Stimulated activated CD8-positive, alpha-beta memory T cell treated with anti-CD3 and anti-CD28 coated beads, Interleukin-12 subunit alpha, Interleukin-12 subunit beta, amount 100 ng/mL, for 4 hours (primary cell): ENCODE results near the gene SERPINB10.

Experiments
- DNase-seq: peaks from one replicate; pipeline ENCODE4 v3.0.0-alpha.2; 2020; ENCODE audit warnings: low read depth

The SERPINB10 gene, protein sequence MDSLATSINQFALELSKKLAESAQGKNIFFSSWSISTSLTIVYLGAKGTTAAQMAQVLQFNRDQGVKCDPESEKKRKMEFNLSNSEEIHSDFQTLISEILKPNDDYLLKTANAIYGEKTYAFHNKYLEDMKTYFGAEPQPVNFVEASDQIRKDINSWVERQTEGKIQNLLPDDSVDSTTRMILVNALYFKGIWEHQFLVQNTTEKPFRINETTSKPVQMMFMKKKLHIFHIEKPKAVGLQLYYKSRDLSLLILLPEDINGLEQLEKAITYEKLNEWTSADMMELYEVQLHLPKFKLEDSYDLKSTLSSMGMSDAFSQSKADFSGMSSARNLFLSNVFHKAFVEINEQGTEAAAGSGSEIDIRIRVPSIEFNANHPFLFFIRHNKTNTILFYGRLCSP

DNA sequence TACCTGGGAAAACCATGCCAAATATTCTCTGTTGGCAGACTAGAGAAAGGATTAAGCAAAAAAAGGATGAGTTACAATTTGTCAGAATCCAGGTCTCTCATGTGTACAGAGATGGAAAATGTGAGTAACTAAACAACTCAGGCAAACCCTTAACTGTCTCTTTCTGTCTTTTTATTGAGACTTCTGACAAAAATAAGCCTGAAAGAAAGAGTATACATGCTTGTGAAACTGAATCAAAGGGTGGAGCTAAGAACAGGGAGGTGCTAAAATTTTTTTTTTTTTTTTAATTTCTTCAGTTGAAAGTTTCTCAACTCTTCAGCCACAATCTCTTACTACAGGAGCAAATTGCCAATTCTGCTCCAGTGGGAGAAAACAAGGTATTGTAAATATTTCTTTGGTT lies at the start of gene SERPINB10:
Gene SERPINB10, plus strand, starts transcription at position 295 of the 400 bp plus-strand sequence. CDS start 7,553 bp downstream, outside the sequence.
- no peak for DNase-seq

DNA sequence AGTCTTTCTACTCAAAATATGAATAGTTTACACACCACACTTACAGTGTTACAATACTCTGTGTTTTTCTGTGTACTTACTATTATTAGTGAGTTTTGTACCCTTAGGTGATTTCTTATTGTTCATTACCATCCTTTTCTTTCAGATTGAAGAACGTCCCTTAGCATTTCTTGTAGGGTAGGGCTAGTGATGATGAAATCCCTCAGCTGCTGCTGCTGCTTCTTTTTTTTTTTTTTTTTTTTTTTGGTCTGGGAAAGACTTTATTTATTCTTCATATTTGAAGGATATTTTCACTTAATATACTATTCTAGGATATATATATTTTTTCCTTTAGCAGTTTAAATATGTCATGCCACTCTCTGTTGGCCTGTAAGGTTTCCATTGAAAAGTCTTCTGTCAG lies 49.3 kb upstream of the SERPINB10 start:
- no peak for DNase-seq

DNA sequence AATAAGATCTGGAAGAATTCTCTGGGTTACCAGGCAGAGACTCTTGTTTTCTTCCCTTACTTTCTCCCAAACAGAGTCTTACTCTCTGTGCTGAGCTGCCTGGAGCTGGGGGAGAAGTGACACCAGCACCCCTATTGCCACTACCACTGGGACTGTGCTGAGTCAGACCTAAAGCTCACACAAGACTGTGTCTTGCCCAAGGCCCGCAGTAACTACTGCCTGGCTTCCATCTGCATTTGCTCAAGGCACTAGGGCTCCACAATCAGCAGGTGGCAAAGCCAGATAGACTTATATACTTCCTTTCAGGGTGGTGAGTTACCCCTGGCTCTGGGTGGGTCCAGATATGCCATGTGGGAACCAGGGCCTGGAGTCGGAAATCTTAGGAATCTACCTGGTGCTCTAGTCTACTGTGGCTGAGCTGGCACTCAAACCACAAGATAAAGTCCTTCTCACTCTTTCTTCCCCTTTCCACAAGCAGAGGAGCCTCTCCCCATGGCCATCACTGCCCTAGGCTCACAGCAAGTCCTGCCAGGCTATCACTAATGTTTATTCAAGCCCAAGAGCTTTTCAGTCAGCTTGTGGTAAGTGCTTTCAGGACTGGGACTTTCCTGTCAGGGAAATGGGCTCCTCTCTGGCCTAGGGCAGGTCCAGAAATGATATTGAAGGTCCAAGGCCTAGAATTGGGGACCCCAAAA lies 47.8 kb upstream of the SERPINB10 start:
- no peak for DNase-seq

DNA sequence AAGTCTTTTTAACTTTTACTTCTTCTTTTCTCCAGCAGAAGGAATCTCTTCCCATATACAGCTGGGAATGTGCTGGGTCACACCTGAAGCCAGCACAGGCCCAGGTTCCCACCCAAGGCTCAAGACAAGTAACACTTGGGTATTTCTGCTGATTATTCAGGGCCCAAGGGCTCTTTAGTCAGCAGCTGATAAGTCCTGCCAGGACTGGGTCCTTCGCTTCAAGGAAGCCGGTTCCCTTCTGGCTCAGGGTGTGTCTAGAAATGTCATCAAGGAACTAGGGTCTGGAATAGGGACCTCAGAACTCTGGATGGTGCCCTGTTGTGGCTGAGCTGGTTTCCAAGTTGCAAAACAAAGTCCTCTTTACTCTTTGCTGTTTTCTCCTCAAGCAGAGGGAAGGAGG lies 47.2 kb upstream of the SERPINB10 start:
- no peak for DNase-seq

DNA sequence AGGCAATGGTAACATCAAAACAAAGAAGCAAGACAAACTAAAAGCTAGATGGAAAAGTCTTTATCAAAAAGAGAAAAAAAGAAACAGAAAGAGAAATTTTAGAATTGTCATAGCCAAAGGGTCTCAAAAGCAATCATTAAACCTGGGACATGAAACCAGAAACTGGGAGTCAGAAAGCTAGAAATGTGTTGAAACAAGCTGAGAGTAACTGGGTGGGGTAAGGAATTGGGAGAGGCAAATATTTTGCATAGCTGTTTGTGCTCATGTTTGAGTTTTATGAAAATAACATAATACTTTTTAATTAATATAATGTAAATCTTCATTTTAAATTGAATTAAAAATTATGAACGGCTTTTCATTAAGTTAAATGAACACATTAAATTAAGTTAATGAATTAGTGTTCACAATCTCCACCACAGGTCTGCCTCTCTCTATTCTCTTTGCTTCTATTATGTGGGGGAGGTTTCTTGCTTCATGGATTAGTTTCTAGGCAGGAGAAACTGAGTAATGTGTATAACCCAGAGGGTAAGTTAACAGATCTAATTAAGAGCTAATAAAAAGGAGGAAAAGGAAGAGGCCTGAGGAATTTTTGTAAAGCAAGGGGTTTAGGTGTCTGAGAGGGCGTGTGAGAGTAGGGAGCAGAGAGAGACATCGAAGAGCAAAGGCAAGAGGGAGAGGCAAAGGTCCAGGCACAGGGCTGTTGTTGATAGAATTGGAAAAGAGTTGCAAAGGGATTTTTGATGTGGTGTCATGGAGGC lies 40.2 kb upstream of the SERPINB10 start:
- no peak for DNase-seq

DNA sequence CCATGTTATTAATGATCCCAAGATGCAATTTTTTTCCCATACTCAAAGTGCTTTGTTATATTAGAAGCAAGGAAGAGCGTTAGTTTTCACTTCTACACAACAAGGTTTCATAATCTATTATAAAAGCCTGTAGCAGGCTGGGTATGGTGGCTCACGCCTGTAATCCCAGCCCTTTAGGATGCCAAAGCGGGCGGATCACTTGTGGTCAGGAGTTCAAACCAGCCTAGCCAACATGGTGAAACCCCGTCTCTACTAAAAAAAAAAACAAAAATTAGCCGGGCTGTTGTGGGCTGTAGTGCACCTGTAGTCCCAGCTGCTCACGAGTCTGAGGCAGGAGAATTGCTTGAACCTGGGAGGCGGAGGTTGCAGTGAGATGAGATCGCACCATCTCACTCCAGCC lies 39.2 kb upstream of the SERPINB10 start:
- DNase-seq = no peak

DNA sequence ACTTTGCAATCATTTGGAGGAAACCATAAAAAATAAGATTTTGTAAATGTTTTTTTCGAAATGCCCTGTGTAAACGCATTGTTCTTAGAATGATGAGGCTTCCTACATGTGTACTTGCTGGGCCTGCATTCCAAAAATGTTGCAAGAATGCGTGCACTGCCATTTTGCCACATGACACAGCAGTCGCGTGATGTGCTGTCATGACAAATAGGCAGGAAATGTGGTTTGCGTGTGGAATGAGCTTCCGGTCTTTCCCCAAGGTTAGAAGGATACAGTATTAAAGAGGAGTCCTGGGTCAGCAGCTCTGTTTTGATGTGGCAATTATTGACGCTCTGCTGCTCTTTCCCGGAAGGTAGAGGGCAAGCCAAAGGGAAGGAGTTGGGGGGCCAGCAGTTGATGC lies 38.4 kb upstream of the SERPINB10 start:
- DNase-seq = no peak

DNA sequence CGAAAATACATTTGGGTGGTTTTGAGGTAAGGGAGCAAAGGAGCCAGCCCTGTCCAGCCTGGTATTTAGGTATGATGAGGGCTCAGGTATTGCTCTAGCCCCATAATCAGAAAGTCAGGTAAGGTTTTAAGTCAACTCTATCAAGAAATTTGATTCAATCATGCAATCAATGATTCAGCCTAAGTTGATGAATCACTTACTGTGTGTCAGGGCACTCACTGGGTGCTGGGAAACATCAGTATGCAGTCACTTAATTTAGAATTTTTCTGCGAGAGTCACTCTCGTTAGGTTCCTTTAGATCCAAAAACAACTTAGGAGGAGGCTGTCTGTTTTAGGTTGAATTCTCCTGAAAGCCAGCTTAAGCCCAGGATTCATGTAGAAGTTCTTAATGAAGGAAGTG lies 37.9 kb upstream of the SERPINB10 start:
- no peak for DNase-seq

DNA sequence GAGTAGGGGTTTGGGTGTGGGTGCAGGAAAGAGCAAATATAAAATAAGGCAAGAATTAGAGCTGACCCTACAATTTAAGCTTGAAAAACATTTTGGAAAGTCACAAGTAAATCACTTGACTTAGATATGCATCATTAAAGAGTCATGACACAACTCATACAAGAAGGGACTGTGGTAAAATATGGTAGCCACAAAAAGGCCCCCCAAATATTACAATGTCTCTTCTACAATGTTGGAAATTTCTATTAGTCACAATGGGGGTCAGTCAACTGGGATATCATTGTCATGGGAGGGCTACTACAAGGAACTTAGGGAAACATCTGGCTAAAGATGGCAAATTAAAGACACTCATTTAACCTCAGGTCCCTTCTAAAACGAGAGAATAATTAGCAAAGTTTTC lies 35.9 kb upstream of the SERPINB10 start:
- no peak for DNase-seq

DNA sequence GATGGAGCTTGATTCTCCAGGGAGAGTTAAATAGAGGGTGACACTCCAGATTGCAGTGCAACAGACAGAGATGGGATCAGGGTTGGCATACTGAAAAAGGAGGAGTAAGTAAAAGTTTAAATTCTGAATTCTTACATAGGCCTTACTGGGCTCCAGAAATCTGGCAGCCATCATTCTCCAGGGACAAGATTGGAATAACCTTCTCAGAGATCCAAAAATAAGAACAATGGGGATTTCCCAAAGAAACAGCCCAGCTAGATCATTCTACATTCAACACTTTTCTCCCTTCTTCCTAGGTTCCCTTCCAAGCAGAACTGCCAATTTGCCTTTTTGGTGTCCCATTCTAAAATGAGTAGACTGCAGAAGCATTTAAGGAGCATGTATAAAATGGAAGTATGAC lies 35.2 kb upstream of the SERPINB10 start:
- no peak for DNase-seq

DNA sequence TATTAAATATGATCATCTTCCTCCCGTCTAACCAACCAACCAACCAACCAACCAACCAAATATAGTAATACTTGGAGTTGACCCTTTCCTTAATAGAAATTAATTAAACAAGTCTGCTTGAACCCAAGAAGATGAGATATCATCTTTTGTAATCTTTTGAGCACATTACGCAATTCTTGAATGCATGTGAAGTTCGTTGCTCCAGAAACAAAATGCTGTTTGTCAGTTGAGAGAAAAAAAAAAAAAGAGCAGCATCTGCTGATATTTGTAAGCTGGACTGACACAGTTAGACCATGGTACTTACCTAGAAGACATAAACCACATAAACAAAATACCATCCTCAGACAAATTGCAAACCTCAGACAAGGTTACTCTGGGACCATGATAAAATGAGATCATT lies 29.4 kb upstream of the SERPINB10 start:
- DNase-seq = no peak

DNA sequence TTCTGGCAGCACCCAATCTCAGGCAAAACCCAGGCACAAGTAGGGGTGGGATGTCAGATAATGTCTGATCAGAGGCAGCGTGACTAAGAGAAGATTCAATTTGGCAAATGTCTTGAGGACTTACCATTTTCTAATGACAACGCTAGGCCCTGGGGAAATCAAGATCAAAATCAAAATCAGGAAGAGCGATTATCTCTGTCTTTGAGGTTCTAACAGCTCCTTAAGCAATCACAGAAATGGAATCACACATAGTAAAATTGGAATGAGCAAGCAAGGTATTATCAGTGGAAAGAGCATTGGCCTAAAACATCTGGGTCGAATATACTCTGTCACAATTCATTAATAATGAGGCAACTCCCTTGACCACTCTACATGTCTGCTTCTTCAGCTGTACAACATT lies 28.8 kb upstream of the SERPINB10 start:
- DNase-seq = no peak

DNA sequence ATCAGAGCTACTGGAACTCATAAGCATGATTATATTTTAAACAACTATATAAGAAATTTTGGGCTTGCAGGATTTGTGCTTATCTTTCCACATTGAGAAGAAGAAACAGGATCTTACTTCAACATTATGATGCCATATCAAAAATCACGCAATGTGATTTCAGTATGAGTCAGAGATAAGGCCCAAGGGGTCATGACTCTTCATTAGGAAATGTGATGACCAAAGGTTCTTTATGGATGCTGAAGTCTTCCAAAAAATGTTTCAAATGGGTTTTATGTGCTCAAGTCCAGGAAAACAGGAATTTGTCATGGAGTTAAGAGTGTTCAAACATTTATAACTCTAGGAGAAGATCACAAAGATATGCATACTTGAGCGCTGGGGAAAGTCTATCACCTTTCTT lies 28.0 kb upstream of the SERPINB10 start:
- DNase-seq = no peak

DNA sequence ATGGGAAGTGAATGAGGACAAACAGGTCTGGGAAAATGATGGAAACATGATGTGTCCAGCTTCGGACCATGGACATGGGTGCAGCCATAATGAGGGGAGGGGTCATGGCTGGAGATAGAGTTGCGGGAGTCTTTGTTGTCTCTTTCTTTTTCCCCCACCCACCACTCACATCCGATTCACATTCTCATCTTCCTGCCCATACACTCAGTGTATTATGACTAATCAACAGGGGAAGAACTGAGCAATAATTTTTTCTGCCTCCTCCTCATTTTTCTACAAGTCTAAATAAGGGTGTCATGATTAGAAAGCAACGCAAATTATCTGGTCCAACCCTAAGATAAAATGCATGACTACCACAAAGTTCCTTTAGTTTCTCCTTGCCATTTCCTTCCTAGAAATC lies 25.9 kb upstream of the SERPINB10 start:
- DNase-seq = no peak

DNA sequence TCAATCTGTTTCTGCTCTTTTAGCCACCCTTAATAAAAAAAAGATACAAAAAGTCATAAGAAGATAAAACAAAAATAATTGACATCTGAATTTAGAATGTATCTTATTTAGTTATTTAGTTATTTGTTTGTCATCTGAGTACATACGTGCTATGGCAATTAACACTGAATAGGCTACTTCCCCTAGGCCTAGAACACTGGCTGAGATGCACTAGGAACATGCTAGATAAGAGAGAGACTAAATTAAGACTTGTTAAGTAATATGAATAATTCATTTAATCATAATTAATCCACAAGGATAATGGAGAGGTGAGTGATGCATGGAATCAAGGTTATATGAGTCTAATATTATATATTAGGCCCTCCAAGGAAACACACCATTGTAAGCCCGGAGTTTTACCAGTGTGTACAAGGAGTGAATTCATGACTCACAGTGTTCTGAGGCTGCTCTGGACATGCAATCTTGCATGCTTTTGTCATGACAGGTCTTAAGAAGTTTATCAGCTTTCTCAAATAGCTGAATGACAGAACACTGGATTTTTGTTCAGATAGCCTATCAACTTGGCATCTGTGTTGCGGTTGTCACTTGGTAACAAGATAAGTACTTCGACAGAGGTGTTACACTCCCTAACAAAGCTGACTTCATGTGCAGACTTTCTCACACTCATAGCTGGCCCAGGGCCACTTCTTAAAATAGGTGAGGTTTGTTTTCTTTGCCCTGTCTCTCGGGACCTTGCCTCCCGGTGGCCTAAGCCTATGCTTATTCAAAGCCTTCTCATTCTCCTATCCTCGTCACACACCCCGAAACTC lies 25.2 kb upstream of the SERPINB10 start:
- DNase-seq = no peak

DNA sequence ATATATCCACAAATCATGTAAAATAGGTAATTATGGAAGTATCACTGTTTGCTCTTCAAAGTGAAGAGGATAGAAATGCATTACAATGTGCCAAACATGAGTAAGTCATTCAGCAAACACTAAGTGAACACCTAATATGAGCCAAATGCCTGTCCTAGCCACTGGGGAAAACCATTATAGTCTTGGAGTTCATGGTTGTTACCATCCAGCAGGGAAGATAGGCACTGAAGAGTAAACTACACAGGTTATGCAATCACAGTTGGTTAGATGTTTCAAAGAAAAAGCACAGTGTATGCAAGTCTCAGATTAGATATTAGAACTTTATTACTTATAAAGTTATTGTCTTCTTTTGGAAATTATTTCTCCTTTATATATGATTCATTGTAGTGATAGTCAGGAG lies 24.1 kb upstream of the SERPINB10 start:
- no peak for DNase-seq

DNA sequence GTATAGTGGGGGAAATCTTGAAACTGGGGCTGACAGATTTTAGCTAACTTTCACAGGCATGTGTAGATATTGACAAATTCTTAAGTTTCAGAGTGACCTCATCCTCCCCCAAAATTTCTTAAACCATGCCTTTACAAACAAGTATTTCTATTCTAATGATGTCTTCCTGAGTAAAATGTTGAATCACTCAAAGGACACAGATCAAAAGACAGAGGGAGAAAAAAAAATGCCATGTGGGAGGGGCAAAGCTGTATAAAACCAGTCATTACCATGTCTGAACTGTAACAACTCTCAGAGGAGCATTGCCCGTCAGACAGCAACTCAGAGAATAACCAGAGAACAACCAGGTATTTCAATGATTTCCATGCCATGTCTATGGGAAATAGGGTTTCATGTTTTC lies 20.3 kb upstream of the SERPINB10 start, which contains the start of gene SERPINB2:
Gene SERPINB2, plus strand, starts transcription at position 282 of the 400 bp plus-strand sequence. CDS start 3,740 bp downstream, outside the sequence.
- DNase-seq = no peak

DNA sequence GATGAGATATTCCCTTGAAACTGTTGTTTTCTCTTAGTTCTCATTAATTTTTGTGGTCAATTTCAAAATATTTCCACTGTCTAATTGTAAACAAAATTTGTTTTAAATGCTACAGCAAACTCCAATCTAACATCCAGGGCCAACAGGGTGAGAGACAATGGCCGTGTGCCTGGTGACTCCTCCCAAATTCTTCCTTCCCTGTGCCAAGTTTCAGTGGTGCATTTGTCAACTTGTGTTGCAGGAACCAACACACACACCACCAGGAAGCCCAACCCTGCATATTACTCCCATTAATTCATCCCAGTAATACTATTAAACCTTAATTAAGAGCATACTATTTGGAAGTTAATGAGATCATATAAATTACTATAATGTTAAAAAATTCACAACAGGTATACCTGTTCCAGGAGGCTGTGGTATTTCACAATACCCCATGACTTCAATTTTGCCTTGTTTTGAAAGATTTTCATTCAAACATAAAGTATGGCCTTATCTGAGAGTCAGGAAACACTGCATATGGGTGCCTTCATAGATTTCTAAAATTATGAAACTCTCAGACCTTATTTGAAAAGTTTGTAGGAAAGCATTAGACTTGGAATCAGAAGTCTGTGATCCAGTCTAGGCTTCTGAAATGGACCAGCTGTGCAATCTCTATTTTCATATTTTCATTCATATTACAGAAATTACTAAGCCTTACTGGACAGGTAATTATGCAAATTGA lies 19.1 kb upstream of the SERPINB10 start:
- DNase-seq = no peak

DNA sequence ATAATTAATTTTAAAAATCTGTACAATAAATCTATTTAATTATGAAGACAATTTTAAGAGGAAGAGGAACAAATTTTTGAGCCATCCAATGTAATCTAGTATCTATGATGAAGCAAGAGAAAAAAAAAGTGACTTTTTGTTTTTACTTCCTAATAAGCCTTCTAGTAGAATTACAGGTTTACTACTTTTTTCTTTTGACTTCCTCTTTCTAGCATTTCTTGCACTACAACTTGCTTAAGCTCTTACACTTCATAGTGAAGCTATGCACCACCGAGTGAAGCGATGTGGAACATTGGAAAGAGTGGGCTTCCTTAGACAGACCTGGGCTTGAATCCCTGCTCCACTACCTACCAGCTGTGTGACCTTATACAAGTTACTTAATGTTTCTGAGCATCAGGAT lies 18.1 kb upstream of the SERPINB10 start:
- DNase-seq = no peak

DNA sequence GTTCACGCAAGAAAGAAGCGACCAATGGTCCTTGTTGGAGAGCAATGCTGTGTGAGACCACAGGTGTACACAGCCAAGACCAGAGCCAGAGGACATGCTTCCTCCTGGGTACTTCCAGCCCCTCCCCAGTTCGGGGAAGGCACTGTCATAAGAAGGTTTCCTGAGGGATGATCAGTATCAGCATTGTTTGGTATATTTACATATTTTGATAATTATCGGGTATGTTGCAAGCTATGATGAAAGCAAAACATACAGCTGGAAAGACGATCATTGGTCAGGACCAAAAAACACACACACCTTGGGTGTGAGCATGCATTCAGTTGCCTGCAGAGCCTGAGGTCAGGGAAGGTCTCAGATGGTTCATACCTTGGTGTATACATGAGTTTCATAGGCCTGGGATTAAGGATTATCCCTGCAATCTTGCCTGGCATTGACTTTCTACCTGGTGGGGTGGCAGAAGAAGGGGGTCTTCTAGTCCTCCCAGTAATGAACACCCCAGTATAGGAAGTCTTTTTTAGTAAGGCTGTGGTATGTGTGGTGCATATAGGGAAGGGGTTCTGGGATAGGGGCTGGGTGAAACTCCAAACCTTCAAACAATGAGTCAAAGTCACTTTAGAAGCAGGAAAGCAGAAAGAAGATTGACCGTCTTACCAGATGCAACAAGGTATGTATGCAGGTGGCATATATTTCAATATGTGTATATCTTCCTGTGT lies 17.4 kb upstream of the SERPINB10 start:
- DNase-seq = no peak

DNA sequence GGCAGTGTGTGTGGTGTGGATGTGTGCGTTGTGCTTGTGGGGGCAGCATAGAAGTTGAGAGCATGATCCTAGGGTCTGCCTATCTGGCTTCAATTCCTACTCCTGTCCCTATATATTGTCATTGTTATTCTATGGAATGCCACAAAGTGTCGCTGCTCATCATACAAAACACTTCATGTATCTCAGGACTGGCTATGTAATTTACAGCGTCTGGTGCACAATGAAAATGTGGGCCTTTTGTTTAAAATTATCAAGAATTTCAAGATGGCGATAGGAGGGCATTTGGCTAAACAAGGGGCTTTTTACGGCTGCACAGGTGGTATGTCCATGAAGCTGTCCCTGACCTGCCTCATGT lies 16.8 kb upstream of the SERPINB10 start:
- no peak for DNase-seq
